Heart left ventricle (tissue), 16 donors: ENCODE results near the gene GUCA2A. TPM values are rescaled to one million over a fixed set of nuclear protein-coding genes. Genes with fewer than 3 reads are reported as not detected.

Experiments used
- ATAC-seq, 4 donors: fragments of 200-7000 bp; cut with Tn5 transposase; one replicate each; pipeline ENCODE4 v1.9.1; 2020 to 2022; ENCODE audit warnings: moderate library complexity in 4 of 4, mild to moderate bottlenecking in 3 of 4, moderate number of reproducible peaks in 1 of 4
- DNase-seq, 5 donors: peaks; one replicate each; pipeline ENCODE4 v3.0.0-alpha.2; 2020
- H3K27ac ChIP-seq, 12 donors: fragments of 200-600 bp; sonication (generic) in 4 of 12; one replicate each; pipeline versions ENCODE4 v1.5.0 to v1.8.0; 2016 to 2022; ENCODE audit warnings: mild to moderate bottlenecking in 2 of 12
- H3K27me3 ChIP-seq, 9 donors: fragments of 200-600 bp; sonication (generic) in 2 of 9; one replicate each; pipeline versions ENCODE4 v1.5.1 to v1.8.0; 2016 to 2022; ENCODE audit warnings: mild to moderate bottlenecking in 3 of 9
- H3K36me3 ChIP-seq, 9 donors: fragments of 200-600 bp; sonication (generic) in 2 of 9; one replicate each; pipeline versions ENCODE4 v1.5.0 to v1.8.0; 2018 to 2022; ENCODE audit warnings: mild to moderate bottlenecking in 2 of 9
- H3K4me1 ChIP-seq, 12 donors: fragments of 200-600 bp; sonication (generic) in 4 of 12; one replicate each; pipeline versions ENCODE4 v1.5.0 to v1.8.0; 2016 to 2022; ENCODE audit warnings: mild to moderate bottlenecking in 3 of 12
- H3K4me3 ChIP-seq, 12 donors: fragments of 200-600 bp; sonication (generic) in 4 of 12; one replicate each; pipeline versions ENCODE4 v1.5.0 to v1.8.0; 2017 to 2022; ENCODE audit warnings: mild to moderate bottlenecking in 9 of 12, moderate library complexity in 4 of 12
- H3K9me3 ChIP-seq, 12 donors: fragments of 200-600 bp; sonication (generic) in 4 of 12; one replicate each; pipeline versions ENCODE4 v1.5.0 to v1.8.0; 2016 to 2022; ENCODE audit warnings: mild to moderate bottlenecking in 1 of 12
- POLR2A ChIP-seq, 2 donors: fragments of 450-650 bp; IDR thresholded peaks; one replicate each; pipeline ENCODE4 v1.6.1; 2017; ENCODE audit warnings: antibody characterized with exemption in 2 of 2, mild to moderate bottlenecking in 2 of 2, moderate library complexity in 2 of 2
- WGBS, 4 donors: extraction: QIAGEN DNeasy Blood & Tissue Kit in 2 of 4; methylation state at CpG; one replicate each; pipeline versions ENCODE4 v1.1.5 to v1.1.7; 2013 to 2018; 5-methylcytosine and 5-hydroxymethylcytosine counted together
- intact Hi-C, 10 donors: fragments of 100-400 bp; cut with DNase I; formaldehyde crosslinking; loops; one replicate each; pipeline versions ENCODE4 v1.11.1 to v1.14.2; 2022
- polyA plus RNA-seq, 2 donors: library from polyadenylated mRNA; stranded (reverse); fragments of 200-250 nt; gene quantifications; one replicate each; pipeline ENCODE4 v1.2.3, GENCODE V29; 2013
- total RNA-seq, 9 donors: library from RNA; depleted of rRNA in 2 of 9; stranded (reverse); fragments of >200 nt in 2 of 9; fragmentation: NEBNext Ultra II Directional in 3 of 9; extraction: Animal tissue kit (Norgen Biotek cat#: 25700) in 3 of 9; gene quantifications; one replicate each; pipeline versions ENCODE4 v1.1.0 to v1.2.4, GENCODE V29; 2016 to 2023
- TF ChIP-seq, protein P1 (sequence below), 12 donors: fragments of 200-600 bp; sonication (generic) in 4 of 12; IDR thresholded peaks; one replicate each; pipeline versions ENCODE4 v1.5.0 to v1.8.0; 2018 to 2022; ENCODE audit warnings: antibody characterized with exemption in 12 of 12, mild to moderate bottlenecking in 5 of 12
- donor health status: ischemic (EF 13 %, LVEDD 7.1; RV severe dilation, severe dysfunction).
- donor health status: healthy with polysubstance abuse.
- donor health status: DM: no; HTN: yes; CAD: no.
- donor health status: DM: no; HTN: no; CAD: no.
- donor health status: ischemic (EF 25% LVEDD 6.9; RV normal size, moderate dysfunction).
- donor health status: ischemic (EF 25% LVEDD 5.7; RV mildly dilated, moderate dysfunction).
- donor health status: healthy.
- donor health status: DM: yes; HTN: yes; CAD: no.
- donor health status: ischemic (EF 35%, LVEDD 5.7; RV mildly dilated, moderate dysfunction).
- donor health status: nonischemic (EF 11% LVEDD 7.7; RV severe dilation, severe dysfunction).
- donor health status: DM: yes; HTN: yes; CAD: no.
- donor health status: PGD.
- donor health status: ischemic (EF 29% LVEDD 5.4; RV normal size, mild dysfunction).
- donor health status: nonischemic (EF 23%, LVEDD 6.1; RV moderate dilation, normal function).

The GUCA2A gene
- total and polyA plus RNA-seq, 11 donors = not detected

DNA sequence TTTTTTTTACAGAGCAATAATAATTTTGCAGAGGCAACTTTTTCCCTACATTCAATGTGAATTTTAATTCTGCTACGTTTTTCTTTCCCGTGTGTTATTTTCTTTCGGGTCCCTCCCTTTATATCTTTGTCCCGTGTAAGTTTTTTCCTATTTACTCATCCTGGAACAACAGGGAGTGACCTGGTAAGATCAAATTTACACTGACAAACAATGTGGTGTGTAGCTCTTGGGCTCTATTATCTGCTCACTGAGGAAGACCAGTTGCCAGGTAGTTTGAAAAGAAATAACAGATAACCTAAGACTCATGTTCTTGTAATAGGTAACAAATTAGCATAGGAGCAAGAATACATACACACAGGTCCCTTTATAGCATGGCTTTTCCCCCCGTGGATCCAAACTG lies 33.7 kb upstream of the GUCA2A start:
- DNase-seq (no peak), ATAC-seq (no peak)
- H3K4me1 ChIP-seq = no peaks in the 10 kb centered on the region
- 87 to 93% (median 91%) methylated on average over 5 of the region's 5 CpGs for WGBS, 4 donors
- H3K27me3 ChIP-seq = no peaks in the 10 kb centered on the region
- no peak for TF ChIP-seq POLR2A (IDR thresholded peaks at IDR 0.05)
- TF ChIP-seq, protein P1, sequence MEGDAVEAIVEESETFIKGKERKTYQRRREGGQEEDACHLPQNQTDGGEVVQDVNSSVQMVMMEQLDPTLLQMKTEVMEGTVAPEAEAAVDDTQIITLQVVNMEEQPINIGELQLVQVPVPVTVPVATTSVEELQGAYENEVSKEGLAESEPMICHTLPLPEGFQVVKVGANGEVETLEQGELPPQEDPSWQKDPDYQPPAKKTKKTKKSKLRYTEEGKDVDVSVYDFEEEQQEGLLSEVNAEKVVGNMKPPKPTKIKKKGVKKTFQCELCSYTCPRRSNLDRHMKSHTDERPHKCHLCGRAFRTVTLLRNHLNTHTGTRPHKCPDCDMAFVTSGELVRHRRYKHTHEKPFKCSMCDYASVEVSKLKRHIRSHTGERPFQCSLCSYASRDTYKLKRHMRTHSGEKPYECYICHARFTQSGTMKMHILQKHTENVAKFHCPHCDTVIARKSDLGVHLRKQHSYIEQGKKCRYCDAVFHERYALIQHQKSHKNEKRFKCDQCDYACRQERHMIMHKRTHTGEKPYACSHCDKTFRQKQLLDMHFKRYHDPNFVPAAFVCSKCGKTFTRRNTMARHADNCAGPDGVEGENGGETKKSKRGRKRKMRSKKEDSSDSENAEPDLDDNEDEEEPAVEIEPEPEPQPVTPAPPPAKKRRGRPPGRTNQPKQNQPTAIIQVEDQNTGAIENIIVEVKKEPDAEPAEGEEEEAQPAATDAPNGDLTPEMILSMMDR (IDR thresholded peaks at IDR 0.05) = no peak
- peaks cover 0 to 72% (median 55%) of the 10 kb centered on the region in 9 donors for H3K36me3 ChIP-seq
- intact Hi-C loops = no loop called here
- no peak overlapping the region for H3K27ac ChIP-seq
- peaks cover 0 to 21% (median 10%) of the 10 kb centered on the region in 12 donors for H3K9me3 ChIP-seq
- H3K4me3 ChIP-seq = no peak overlapping the region

DNA sequence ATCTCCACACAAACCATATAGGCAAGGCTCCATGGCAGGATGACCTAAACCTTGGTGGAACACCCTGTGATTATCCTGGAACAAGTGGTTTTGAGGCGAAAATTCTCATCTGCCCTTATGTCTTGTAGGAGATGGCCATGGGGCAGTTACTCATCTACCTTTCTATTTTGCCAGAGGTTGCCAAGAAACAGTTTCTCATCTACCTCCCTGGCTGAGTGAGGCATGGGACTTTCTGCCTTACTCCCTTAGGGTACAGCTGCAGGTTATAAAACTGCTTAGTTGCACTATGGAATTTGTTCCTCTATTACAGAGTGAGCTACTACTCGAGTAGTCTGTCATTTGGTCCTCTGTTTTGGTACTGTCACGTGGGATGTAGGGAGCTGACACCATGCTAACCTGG lies 31.3 kb upstream of the GUCA2A start:
- Histone ChIP-seq H3K4me3 (no peak overlapping the region), H3K27me3 (no peaks in the 10 kb centered on the region), H3K4me1 (no peaks in the 10 kb centered on the region), H3K27ac (no peak overlapping the region), H3K36me3 (peaks cover 0 to 73% (median 57%) of the 10 kb centered on the region in 9 donors), H3K9me3 (no peaks in the 10 kb centered on the region)
- TF ChIP-seq POLR2A (IDR thresholded peaks at IDR 0.05) = no peak
- DNase-seq = no peak
- 92 to 100% (median 96%) methylated on average over 3 of the region's 3 CpGs for WGBS, 4 donors
- intact Hi-C loops = no loop called here
- no peak for ATAC-seq

DNA sequence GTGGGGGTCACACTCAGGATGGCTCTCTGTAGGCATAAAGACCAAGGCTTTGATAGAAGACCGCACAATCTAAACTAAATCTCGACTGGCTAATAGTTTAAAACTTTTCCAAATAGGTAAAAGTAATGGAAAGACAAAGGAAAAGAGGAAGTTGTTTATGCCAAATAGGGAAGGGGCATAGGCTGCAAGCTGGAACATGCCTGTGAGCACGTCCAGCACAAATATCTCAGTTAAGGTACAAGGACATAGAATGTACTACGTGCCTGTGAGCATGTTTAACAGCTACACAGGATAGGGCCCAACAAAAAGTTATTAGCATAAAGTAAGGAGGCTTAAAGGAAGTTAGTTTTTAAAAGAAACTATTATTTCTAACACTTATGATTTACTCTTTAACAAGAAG lies 27.6 kb upstream of the GUCA2A start:
- ATAC-seq (no peak), DNase-seq (no peak)
- no peaks in the 10 kb centered on the region for H3K9me3 ChIP-seq
- H3K27ac ChIP-seq = no peak overlapping the region
- no peaks in the 10 kb centered on the region for H3K27me3 ChIP-seq
- H3K36me3 ChIP-seq = peaks cover 0 to 90% (median 71%) of the 10 kb centered on the region in 9 donors
- H3K4me3 ChIP-seq = no peak overlapping the region
- intact Hi-C loops = no loop called here
- TF ChIP-seq, protein P1 (IDR thresholded peaks at IDR 0.05) = no peak
- no peak for TF ChIP-seq POLR2A (IDR thresholded peaks at IDR 0.05)
- H3K4me1 ChIP-seq = no peaks in the 10 kb centered on the region
- WGBS, 4 donors = 79 to 85% (median 82%) methylated on average over 4 of the region's 4 CpGs

DNA sequence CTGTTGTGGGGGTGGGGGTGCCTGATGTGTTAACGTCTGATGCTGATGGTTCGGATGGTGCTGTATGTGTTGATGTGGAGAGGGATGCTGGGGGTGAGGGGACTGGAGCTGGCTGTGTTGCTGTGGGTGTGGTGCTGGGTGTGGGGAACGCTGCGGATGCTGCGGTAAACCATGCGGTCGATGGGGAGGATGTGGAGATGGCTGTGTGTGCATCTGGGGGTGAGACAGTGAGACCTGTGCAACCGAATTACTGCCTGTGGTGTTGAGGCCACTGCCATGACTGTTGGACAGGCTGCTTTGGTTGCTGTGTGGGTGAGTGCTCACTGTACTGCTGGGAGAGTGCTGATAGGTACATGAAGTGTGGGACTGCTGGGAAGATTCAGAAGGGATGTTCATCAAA lies 26.8 kb upstream of the GUCA2A start:
- 89 to 96% (median 93%) methylated on average over 8 of the region's 8 CpGs for WGBS, 4 donors
- peaks cover 0 to 90% (median 71%) of the 10 kb centered on the region in 9 donors for H3K36me3 ChIP-seq
- ATAC-seq = no peak

More for the DNA sequence above, 26.8 kb upstream of the GUCA2A start:
- Histone ChIP-seq H3K4me1 (no peaks in the 10 kb centered on the region), H3K27ac (no peak overlapping the region), H3K27me3 (no peaks in the 10 kb centered on the region), H3K4me3 (no peak overlapping the region), H3K9me3 (no peaks in the 10 kb centered on the region)
- TF ChIP-seq, protein P1 (IDR thresholded peaks at IDR 0.05) = no peak
- no peak for TF ChIP-seq POLR2A (IDR thresholded peaks at IDR 0.05)
- no peak for DNase-seq
- intact Hi-C loops = no loop called here
